Keratinocyte (primary cell): ENCODE measurements around the gene DTX3. TPM values are rescaled to one million over a fixed set of nuclear protein-coding genes. Genes with fewer than 3 reads are reported as not detected.

Source experiments
- DNase-seq: peaks from one replicate; pipeline ENCODE4 v3.0.0-alpha.2; 2011; ENCODE audit warnings: low read depth, missing footprints, low spot score
- FAIRE-seq: peaks from 2 replicates; lab custom pipeline; 2011; peaks lifted over from hg19 to GRCh38; lab: Jason Lieb, UNC
- H2AFZ ChIP-seq: 2 replicates; pipeline ENCODE4 v1.6.0; 2012; ENCODE audit warnings: low read length, control low read depth, inconsistent platforms; ENCODE audit not compliant: control insufficient read depth
- H3K27ac ChIP-seq: 2 replicates; pipeline ENCODE4 v1.5.1; 2011; ENCODE audit warnings: low read length; ENCODE audit not compliant: control insufficient read depth, insufficient read depth
- H3K27me3 ChIP-seq: 3 replicates; pipeline ENCODE4 v1.6.0; 2011; ENCODE audit warnings: low read length; ENCODE audit not compliant: control insufficient read depth, insufficient read depth; ENCODE audit errors: extremely low read depth
- H3K36me3 ChIP-seq, 2 experiments: 2 replicates in 1 of 2; 3 replicates in 1 of 2; pipeline ENCODE4 v1.5.1; 2011; ENCODE audit warnings: low read length in 2 of 2, mild to moderate bottlenecking in 1 of 2; ENCODE audit not compliant: control insufficient read depth in 2 of 2, insufficient read depth in 2 of 2; ENCODE audit errors: extremely low read depth in 1 of 2
- H3K4me1 ChIP-seq: 3 replicates; pipeline ENCODE4 v1.5.1; 2011; ENCODE audit warnings: low read length; ENCODE audit not compliant: control insufficient read depth, insufficient read depth; ENCODE audit errors: extremely low read depth
- H3K4me2 ChIP-seq: 3 replicates; pipeline ENCODE4 v1.6.0; 2011; ENCODE audit warnings: low read depth, low read length; ENCODE audit not compliant: control insufficient read depth, insufficient read depth; ENCODE audit errors: extremely low read depth
- H3K4me3 ChIP-seq, 3 experiments: fragments of 200-600 bp in 1 of 3; sonication (generic) in 1 of 3; 2 replicates in 2 of 3; 3 replicates in 1 of 3; pipeline ENCODE4 v1.5.1; 2011 to 2016; ENCODE audit warnings: low read length in 3 of 3, mild to moderate bottlenecking in 3 of 3, control low read depth in 2 of 3, inconsistent platforms in 1 of 3, low read depth in 1 of 3, mixed read lengths in 1 of 3, mixed run types in 1 of 3, moderate library complexity in 1 of 3; ENCODE audit not compliant: control insufficient read depth in 2 of 3, insufficient read depth in 2 of 3; ENCODE audit errors: extremely low read depth in 1 of 3
- H3K79me2 ChIP-seq: 2 replicates; pipeline ENCODE4 v1.6.0; 2012; ENCODE audit warnings: low read length; ENCODE audit not compliant: control insufficient read depth, insufficient read depth
- H3K9ac ChIP-seq: 3 replicates; pipeline ENCODE4 v1.6.0; 2011; ENCODE audit warnings: low read length; ENCODE audit not compliant: control insufficient read depth, insufficient read depth; ENCODE audit errors: extremely low read depth
- H3K9me1 ChIP-seq: 3 replicates; pipeline ENCODE4 v1.6.0; 2011; ENCODE audit warnings: low read length; ENCODE audit not compliant: control insufficient read depth, insufficient read depth; ENCODE audit errors: extremely low read depth
- H3K9me3 ChIP-seq: 2 replicates; pipeline ENCODE4 v1.5.1; 2012; ENCODE audit warnings: low read depth, low read length; ENCODE audit not compliant: control insufficient read depth
- H4K20me1 ChIP-seq: 3 replicates; pipeline ENCODE4 v1.6.0; 2011; ENCODE audit warnings: low read length; ENCODE audit not compliant: control insufficient read depth, insufficient read depth; ENCODE audit errors: extremely low read depth
- EZH2 ChIP-seq: IDR thresholded peaks from one replicate; pipeline ENCODE4 v1.6.1; 2012; ENCODE audit warnings: inconsistent platforms, mild to moderate bottlenecking, low read length, moderate library complexity
- dilution Hi-C: fragments of 300-500 bp; cut with MboI; formaldehyde crosslinking; loops from one replicate; pipeline ENCODE4 v1.7.0; 2020; ENCODE audit warnings: low sequenced_read_pairs; ENCODE audit not compliant: extremely low pct_ligation_motif_present
- polyA plus RNA-seq, 5 experiments: library from polyadenylated mRNA; depleted of rRNA in 3 of 5; stranded (reverse) in 3 of 5; stranded (forward) in 1 of 5; unstranded in 1 of 5; fragments of >200 nt; gene quantifications; 1 replicate in 1 of 5; 2 replicates in 3 of 5; 3 replicates in 1 of 5; pipeline versions ENCODE4 v1.2.1 to v1.2.3, GENCODE V29; 2011 to 2012; ENCODE audit warnings: missing spikeins in 2 of 5, low read depth in 1 of 5, low replicate concordance in 1 of 5
- TF ChIP-seq, protein P1 (sequence below), 3 experiments: IDR thresholded peaks in 1 of 3; conservative IDR thresholded peaks in 1 of 3; optimal IDR thresholded peaks in 1 of 3; 2 replicates in 2 of 3; 3 replicates in 1 of 3; pipeline versions ENCODE3 to v1.5.1; 2011; ENCODE audit warnings: low read length in 3 of 3, mild to moderate bottlenecking in 3 of 3, moderate library complexity in 2 of 3, control low read depth in 1 of 3, inconsistent platforms in 1 of 3; ENCODE audit not compliant: insufficient read depth in 2 of 3; ENCODE audit errors: extremely low read depth in 1 of 3

The DTX3 gene
- polyA plus RNA-seq, 1 donor (not counting 4 experiments of a cell fraction or from before 2014, with no cell fraction given): 2.6 TPM

DNA sequence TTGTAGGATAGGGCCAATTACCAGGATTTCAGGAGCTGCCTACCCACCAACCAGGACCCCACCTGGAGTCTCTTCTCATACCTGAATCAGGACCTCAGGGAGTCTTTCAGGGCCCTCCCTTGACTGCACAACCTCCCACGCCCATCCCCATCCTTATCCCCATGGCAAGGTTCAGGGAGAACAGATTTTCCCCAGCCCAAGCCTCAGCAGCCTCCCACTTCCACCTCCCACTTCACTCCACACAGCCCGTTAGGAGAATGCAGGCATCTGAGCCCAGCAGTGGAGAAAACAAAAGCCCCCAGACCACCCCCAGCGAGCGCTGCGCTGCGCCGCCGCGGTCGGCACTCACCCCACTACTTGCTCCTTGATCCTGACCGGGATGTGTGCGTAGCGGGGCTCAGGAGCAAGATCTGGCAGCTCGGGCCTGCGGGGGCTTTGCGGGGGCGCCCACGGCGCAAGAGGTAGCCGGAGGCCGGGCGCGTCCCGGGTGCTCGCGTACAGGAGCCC lies 27.0 kb downstream of the DTX3 start:
- Histone ChIP-seq H3K9ac (no peak overlapping the region), H3K27me3 (peaks cover 70% of the 10 kb centered on the region), H3K4me1 (peaks cover 2% of the 10 kb centered on the region), H3K9me1 (no peaks in the 10 kb centered on the region), H3K36me3 (no peaks in the 10 kb centered on the region), H3K79me2 (no peaks in the 10 kb centered on the region), H3K9me3 (no peaks in the 10 kb centered on the region), H2AFZ (no peak overlapping the region), H4K20me1 (no peaks in the 10 kb centered on the region), H3K4me3 (no peak overlapping the region), H3K4me2 (no peak overlapping the region), H3K27ac (no peak overlapping the region)
- FAIRE-seq (no peak), DNase-seq (no peak)
- TF ChIP-seq EZH2: no peak
- TF ChIP-seq, protein P1, sequence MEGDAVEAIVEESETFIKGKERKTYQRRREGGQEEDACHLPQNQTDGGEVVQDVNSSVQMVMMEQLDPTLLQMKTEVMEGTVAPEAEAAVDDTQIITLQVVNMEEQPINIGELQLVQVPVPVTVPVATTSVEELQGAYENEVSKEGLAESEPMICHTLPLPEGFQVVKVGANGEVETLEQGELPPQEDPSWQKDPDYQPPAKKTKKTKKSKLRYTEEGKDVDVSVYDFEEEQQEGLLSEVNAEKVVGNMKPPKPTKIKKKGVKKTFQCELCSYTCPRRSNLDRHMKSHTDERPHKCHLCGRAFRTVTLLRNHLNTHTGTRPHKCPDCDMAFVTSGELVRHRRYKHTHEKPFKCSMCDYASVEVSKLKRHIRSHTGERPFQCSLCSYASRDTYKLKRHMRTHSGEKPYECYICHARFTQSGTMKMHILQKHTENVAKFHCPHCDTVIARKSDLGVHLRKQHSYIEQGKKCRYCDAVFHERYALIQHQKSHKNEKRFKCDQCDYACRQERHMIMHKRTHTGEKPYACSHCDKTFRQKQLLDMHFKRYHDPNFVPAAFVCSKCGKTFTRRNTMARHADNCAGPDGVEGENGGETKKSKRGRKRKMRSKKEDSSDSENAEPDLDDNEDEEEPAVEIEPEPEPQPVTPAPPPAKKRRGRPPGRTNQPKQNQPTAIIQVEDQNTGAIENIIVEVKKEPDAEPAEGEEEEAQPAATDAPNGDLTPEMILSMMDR (optimal IDR thresholded peaks at IDR 0.05 in 1 of 3, IDR thresholded peaks at IDR 0.05 in 1 of 3, conservative IDR thresholded peaks at IDR 0.05 in 1 of 3; ENCODE audit: extremely low read depth in 1 of 3, insufficient read depth in 2 of 3, low read length in 3 of 3): no peak
- dilution Hi-C loops: loop anchor here (10.0 kb wide), 1 partner anchor 57 kb away; no protein-coding TSS in a partner anchor

DNA sequence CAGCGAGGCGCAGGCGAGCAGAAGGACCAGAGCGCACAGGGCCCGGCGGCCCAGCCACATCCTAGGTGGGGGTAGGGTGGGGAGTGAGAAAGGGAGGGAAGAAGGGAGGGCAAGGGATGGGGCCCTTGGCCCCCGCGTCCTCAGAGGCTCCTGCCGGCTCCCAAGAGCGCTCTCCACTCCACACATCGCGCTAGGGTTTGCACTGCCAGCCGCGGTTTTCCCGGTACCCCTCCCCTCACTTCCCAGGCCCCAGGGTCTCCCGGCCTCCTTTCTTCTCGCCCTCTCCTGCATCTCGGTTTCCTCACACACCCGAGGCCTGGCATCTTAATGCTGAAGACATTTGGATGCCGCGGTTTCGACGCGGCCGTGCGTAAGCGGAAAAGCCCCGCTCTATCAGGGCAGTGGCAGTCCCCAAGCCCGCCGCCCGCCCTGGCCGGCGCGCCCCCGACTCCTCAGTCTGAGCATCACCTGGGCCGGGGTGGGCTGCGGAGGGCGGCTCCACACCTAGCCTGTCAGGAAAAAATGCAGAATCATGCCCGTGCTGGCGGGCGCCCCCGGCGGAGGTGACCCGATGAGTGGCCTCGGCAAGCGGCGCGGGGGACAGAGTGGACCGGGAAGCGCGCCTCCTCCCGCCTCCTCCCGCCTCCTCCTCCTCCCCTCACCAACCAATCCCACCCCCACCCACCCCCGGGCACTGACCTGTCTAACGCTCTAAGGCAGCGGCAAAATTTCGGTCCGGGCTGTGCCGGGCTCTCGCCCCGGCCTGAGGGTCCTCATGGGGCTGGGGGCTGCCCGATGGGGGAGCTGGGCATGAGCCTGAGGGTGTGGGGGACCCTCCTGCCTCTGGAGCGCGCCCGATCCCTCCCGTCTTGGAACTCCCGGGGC lies 27.7 kb downstream of the DTX3 start:
- DNase-seq (no peak), FAIRE-seq (no peak)
- peak overlapping the region; percentile 77 for H3K4me2 ChIP-seq
- no peaks in the 10 kb centered on the region for H3K9me1 ChIP-seq
- peaks cover 63% of the 10 kb centered on the region for H3K27me3 ChIP-seq
- H2AFZ ChIP-seq: no peak overlapping the region
- H3K27ac ChIP-seq: no peak overlapping the region
- peaks cover 2% of the 10 kb centered on the region for H3K4me1 ChIP-seq
- dilution Hi-C loops: loop anchor here (10.0 kb wide), 1 partner anchor 58 kb away; no protein-coding TSS in a partner anchor
- no peaks in the 10 kb centered on the region for H3K36me3 ChIP-seq
- H3K9ac ChIP-seq: peak overlapping the region; percentile 37
- H3K4me3 ChIP-seq: peak overlapping the region; percentile 43 to 69 (median 60)
- no peaks in the 10 kb centered on the region for H4K20me1 ChIP-seq
- peak; percentile 75 for TF ChIP-seq EZH2
- TF ChIP-seq, protein P1 (optimal IDR thresholded peaks at IDR 0.05 in 1 of 3, IDR thresholded peaks at IDR 0.05 in 1 of 3, conservative IDR thresholded peaks at IDR 0.05 in 1 of 3; ENCODE audit: extremely low read depth in 1 of 3, insufficient read depth in 2 of 3, low read length in 3 of 3): no peak
- H3K9me3 ChIP-seq: no peaks in the 10 kb centered on the region
- H3K79me2 ChIP-seq: no peaks in the 10 kb centered on the region
